CD4-positive, alpha-beta T cell treated with Interferon gamma for 1 hour (primary cell): ENCODE data around the gene SGIP1.
"Not testable (repeated sequence)": the region's sequence is repeated elsewhere in the genome, so short reads cannot be mapped to it uniquely, and the experiment has no call there.

ENCODE experiments used
- DNase-seq: peaks from one replicate; pipeline ENCODE4 v3.0.0-alpha.2; 2020

The SGIP1 gene

DNA sequence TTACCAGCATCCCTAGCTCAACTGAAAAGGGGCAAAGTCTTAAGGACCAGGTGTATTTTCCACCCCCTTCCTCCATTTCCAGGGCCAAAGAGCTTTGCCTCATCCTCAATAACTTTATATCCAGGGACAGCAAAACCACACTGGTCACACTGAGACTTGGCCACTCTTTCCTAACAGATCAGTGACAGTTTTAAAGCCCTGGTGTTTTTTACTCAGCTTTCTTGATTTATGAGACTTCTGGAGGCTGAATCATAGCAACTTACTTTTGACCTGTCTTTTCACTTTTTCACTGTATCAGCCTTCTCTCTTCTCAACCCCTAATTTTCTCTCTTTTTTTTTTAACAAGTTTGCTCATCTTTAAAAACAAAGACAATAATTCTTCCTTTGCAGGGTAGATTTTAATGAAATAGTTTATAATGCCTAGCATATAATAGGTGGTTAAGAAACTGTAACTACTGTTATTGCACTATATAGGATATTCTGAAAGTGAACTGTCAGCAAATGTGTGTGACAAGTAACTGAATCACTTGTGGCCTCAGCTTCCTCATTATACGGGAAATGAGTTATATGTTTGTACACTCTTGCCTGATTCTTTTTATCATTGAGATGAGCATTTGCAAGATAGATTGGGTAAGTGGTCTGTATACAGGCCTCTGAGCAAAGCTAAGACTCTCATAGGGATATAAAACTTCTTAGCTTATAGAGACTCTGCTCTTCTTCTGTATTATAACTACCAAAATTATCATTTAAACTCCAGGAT, 198.6 kb downstream of the SGIP1 start:
- no peak for DNase-seq

DNA sequence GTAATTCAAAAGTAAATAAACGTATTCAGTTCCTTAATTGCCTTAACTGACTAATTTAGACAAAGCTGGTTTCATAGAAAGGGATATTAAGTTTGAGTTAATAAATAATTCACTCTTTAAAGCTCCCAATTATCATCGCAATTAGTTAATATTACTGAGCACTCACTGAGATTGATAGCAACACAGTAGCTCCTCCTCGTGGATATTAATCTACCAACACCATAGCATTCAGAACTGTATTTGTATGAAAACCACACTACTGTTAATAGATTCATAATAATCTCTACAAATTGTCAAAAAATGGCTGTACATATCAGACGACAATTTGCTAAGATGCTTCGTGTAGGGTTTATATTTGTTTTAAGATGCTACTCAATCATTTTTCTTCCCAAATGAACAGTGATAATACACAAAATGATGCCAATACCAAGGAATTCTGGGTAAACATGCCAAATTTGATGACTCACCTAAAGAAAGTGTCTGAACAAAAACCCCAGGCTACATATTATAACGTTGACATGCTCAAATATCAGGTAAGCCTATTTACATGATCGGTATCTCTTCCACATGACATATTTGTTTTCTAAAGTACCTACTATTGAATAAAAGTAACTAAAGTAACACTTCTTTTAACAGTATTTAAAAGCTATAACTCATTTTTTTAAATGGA, 199.5 kb downstream of the SGIP1 start:
- no peak for DNase-seq

DNA sequence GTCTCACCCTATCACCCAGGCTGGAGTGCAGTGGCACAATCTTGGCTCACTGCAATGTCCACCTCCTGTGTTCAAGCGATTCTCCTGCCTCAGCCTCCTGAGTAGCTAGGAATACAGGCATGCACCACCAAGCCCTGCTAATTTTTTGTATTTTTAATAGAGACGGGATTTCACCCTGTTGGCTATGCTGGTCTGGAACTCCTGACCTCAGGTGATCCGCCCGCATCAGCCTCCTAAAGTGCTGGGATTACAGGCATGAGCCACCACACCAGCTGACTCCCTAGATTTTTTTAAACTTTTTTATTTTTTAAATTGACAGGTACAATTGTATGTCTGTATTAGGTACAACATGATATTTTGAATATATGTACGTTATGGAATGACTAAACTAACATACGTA, 200.6 kb downstream of the SGIP1 start:
- not testable (repeated sequence) for DNase-seq

DNA sequence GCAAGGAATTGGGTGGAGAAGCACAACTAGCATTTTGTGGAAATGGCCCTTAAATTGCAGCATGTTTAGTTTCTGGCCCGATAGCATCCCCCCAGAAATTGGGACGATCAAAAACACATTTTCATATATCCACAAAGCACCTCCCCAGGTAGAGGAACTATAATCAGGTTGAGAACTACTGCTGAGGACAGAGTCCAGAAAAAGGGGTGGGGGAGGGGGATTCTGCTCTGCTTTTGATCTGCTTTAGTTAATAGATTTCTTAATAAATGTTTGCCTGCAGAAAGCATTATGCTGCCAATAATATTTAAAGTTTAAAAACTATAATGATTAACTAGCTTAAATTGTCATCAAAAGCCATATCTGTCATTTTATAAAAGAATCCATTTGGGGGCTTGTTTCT, 203.9 kb downstream of the SGIP1 start:
- DNase-seq: no peak

DNA sequence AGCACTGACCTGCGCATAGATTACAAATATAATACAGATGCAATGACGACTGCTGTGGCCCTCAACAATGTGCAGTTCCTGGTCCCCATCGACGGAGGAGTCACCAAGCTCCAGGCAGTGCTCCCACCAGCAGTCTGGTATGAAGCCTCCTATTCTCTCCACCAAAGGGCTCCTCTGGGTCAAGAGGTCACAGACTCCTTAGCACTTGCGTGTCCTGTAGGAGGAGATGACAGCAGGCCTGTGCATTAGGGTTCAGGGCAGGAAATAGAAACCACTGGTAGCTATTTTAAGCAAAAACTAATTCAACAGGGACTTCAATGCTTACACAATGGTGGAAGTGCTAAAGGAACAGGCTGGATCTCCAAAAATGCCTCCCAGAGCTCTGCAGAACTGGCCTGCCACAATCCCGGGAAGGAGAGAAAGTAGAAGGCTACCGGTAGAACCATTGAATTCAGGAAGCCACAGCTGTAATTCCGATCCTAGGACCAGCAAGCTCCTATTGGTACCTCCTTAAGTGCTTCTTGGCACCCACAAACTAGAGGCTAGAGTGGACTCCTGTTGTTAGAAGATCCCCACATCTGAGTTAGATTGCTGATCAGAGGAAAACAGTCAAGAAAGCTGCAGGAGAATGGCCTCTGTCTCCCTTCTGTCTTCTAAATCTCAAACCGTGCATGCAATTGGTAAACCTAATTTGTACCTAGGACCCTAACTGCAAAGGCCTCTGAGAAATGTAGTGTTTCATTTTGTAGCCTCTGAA, 205.6 kb downstream of the SGIP1 start:
- no peak for DNase-seq

DNA sequence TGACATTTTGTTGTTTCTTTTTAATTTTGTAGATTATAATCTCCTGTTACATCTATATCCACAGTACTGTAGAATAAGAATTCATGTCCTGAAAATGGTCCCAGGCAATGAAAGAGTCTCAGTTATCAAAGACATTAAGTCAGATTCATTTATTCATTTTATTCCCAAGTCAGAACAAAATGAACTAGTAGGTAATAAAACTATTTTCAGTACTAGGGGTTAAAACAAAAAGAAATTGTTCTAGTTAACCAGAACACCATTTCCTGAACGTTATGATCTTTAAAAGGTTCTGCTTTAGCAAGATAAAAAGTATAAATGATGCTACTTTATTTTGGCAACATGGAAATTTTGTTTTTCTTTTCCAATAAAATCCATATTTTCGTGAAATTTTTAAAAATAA, 211.5 kb downstream of the SGIP1 start:
- DNase-seq: no peak

DNA sequence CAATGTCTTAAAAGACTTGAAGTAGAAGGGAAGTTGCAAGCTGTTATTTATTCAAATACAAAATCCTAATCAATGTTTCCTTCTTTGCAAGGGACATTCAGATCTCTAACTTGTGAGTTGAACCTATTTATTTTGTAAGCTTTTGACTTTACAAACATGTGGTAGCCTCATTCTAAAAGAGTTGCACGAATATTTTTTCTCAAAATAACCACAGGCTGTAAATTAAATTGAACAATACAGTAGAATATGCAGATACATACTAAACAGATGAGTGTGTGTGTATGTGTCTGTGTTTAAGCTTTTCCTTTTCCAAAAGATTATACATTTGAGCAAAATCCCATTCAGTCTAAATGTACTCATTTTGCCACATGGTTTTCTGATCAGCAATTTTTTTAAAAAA, 213.5 kb downstream of the SGIP1 start:
- DNase-seq: no peak

DNA sequence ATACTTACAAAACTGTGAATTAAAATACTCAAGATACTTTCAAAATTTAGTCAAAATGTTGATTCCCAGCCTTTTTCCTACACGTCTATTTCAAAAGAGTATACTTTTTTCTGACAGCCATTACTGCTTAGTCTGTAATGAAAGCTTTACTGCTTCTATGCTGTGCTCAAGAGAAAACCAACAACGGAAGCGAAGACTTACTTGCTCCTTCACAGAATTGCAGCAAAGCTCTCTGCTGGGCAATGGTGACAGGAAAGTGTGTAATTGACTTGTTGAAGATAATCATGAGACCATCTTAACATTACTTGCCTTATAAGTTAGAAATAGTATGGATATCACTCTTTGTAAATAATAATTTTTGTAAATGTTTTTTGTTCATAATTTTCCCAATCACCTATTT, 216.6 kb downstream of the SGIP1 start:
- DNase-seq: no peak

DNA sequence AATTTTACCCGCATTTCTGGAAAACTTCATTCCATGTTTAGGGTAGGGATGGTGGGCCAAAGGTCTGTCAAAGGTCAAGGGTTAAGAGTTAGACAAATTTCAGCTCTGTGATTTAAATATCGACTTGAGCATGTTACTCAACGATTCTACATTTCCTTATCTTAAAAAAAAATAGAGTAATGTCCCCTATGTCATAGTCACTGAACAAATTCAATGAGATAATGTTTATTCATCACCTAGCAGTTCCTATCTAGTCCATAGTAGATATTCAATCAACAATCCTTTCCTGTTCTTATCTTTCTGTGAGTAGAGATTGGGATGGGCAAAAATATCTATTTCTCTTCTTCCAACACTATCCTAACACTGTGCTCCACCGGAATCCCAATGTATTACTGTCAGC, 217.2 kb downstream of the SGIP1 start:
- no peak for DNase-seq

DNA sequence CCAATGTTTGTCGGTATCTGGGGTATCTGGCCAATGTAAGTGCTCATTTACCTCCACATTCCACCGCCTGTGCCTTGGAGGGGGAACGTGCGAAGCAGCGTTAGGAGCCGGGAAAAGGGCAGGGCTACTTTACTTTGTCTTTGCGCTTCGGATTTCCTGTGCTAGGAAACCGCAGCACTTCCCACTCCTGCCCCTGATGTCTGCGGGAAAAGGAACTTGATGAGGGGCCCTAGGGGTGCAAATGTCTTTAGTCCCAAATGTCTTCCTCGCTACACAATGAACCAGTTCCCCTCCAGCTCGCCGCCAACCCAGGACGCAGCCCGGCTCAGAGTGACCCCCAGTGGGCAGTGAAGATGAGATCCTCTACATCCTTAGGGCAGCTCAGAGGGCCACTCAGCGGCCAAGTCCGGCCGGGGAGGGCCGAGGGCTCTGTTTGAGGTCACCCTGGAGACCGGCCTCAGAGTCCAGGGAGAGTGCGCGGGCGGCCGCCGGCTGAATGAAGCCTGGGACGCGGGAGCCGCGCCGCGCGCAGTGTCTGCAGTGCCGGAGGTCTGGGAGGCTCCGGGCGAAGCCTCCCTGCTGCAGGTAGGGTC, 218.1 kb downstream of the SGIP1 start, which contains the start of gene DYNLT5:
Gene DYNLT5, plus strand, starts transcription at position 460 of the 593 bp plus-strand sequence. CDS start 2,200 bp downstream, outside the sequence.
- peak; percentile 21 for DNase-seq

DNA sequence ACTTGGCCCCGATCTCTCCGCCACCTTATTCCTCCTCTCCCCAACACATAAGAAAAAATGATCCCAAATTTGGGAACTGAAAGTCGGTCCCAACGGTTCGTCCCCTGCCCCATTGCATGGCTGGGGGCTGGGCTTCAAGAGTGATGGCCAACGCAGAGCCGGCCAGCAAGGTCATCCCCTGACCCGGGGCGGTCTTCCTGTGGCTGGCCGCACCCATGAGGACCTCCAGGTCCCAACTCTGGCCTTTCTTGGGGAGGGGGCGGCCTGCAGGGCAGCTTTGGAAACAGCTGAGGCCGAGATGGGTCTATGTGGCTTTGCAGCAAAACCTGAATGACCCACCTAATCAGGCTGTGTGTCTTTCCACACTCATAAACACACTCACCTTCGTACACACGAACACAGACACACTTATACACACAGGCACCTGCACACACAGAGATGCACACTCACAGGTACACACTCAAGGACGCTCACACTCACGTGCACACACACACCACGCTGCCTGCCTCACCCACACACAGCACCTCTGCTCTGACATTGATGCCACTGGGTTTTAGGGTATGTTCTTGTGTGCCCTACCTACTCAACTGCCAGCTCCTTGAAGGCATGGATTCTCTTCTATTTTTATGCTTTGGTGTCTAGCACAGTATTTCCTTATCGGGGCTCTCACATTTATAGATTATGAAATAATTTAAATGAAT, 218.9 kb downstream of the SGIP1 start:
- DNase-seq: no peak

DNA sequence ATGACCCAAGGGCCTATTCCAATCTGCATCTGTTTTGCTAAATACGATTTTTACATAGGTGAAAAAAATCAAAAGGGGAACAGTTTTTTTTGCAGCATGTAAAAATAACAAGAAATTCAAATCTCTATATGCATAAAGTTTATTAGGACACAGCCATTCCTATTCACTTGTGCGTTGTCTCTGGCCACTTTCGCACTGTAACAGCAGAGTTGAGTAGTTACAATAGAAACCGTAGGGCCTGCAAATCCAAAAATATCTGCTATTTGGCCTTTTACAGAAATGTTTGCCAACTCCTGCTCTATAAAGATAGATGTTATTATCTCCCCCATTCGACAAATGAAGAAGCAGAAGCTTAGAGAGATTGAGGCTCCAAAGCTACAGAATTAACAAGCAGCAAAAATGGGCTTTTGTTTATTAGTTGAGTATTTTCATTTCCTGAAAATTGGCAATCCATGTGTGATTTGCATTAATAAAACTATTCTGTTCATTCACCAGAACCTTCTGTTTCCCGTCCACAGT, 223.8 kb downstream of the SGIP1 start:
- DNase-seq: no peak

DNA sequence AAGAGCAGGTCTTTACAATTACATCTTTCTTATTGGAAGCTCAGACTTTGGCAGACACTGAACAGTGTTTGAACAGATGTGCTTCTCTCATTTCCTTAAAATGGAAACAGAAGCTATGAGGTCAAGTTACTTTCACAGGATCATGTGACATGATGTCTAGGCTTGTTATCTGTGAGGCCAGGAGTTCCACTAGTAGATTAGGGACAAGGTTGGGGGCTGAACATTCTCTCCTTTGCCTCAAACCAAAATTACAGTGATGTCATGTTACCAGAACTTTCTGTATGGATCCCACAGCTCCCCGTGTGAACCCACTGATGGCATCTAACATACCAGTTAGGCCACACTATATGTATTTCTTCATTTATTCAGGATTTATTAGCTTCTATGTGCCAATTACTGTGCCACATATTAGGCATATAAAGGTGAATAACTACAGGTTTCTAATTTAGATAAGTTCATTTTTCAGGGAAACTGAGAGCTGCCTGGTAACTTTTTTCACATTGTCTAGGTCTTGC, 224.3 kb downstream of the SGIP1 start:
- DNase-seq: no peak

DNA sequence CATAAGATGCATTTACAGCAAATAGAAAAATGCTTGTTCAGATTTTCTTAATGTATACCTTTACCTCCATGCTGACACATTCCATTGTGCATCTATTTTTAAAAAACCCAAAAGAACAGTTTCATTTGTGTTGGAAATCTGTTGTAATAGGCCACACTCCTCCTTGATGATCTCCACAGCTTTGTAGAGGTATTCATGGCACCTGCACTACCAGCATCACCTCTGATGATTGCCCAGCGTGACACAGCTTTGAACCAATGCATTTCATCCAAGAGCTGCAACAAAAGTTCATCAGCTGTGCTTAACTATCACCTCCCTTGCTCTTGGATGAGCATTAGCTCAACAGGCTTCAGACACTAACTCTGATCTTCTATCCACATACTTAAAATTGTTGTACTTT, 226.6 kb downstream of the SGIP1 start:
- no peak for DNase-seq

DNA sequence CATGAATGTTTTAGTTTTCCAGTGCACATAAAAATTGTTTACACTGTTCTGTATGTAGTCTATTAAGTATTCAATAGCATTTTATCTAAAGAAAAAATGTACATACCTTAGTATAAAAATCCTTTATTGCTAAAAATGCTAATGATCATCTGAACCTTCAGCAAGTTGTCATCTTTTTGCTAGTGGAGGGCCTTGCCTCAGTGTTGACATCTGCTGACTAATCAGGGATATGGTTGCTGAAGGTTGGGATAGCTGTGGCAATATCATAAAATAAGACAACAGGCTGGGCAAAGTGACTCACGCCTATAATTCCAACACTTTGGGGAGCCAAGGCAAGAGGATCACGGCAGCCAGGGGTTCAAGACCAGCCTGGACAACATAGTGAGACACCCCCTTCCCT, 227.3 kb downstream of the SGIP1 start:
- no peak for DNase-seq

DNA sequence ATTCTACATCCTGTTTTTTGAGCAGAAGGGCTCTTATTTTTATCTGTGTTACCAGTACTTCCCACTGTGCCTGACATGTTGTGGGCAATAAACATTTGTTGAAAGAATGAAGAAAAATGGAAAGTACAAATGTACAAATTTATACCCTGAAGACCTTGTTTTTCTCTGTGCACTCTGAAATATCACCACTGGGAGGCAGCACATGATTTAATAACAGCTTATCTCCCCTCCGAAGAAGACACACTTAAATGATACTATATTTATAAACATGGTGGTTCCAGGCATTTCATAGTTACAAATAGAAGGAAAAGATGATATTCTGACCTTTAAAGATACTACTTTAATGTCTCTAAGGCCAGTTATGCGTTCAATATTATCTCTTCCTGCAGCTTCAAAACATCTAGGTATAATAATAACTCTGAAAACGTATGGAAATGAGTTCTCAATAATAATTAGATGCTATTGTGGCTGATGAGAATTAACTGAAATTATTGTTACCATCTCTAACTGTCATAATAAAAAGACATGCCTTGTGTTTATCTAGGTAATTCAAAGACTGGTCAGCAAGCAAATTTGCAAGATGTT, 231.1 kb downstream of the SGIP1 start:
- no peak for DNase-seq

DNA sequence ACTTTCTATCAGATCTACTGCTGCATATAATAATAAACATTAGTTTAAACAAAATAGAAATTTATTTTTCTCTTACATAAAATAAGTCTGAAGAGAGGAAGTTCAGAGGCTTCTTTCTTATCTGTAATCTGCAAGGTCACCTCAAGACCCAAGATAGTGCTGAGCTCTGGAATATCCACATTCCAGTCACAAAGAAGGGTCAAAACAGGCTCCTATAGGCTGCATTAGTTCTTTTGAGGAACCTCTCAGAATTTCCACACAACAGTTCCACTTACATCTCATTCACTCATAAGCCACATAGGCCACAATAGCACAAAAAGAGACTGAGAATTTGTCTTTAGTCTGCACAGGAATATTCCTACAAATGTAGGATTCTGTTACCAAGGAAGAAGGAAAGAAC, 233.7 kb downstream of the SGIP1 start:
- DNase-seq: no peak

DNA sequence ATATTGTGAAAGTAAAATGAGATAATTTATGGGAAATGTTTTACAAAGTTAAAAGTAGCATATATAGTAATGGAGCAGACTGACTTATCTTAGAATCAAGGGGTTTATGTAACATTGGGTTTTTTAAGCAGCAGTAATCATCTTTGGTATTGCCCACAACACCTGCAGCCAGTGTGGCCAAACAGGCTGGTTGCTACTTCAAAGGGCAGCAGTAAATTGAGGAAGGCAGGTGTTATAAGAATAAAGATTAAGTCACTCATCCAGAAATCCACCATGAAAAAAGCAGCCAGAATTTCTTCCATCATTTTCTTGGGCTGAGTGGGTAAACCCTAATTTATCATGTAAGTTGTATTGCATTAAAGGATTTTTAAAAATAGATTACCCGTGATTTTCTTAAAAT, 235.0 kb downstream of the SGIP1 start:
- no peak for DNase-seq

DNA sequence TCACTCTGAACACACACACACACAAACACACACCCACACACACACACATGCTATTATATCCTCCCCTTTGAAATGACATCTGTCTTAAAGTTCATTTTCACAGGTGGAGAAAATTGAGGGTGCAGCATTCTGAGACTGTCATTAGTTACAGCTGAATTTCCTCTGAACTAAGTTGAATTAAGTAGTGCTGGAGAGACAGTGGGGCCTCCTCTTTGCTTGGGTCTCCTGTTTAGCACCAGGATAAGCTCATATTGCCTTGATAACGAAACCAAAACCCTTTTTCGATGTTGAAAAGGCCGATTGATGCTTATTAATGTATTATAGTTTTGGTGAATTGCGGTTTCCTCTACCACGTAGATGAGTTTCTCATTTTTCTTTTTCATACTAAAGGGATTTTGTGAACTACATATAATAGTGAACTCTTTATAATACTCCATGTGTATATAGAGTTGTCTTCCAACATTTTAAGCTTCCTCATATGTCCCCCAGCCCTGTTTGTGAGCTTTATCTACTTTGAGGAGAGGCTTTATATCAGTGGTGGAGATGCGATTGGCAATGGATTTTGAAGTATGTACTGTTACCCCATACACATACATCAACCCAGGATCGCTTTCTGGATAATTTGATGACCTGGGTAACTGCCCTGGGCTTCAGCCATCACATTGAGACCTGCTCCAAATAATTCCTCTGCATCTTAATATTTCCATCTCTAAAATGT, 235.7 kb downstream of the SGIP1 start:
- DNase-seq: no peak

DNA sequence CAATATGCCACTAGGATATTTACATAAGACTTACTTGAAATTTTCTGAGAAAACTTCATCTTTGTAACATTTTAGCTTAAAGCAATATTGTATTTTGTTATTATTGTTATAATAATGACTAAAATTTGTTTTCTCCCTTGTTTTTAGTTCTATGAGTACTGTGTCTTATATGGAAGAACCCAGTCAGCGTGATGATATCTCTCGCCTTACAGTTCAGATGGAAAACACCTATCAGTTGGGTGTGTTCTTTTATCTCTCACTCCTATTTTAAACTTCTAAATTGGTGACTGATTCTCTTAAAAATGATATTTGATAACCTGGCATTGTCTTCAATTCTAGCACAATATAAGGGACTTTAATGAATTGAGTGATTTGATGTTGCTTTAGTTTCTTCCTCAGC, 236.3 kb downstream of the SGIP1 start:
- no peak for DNase-seq

DNA sequence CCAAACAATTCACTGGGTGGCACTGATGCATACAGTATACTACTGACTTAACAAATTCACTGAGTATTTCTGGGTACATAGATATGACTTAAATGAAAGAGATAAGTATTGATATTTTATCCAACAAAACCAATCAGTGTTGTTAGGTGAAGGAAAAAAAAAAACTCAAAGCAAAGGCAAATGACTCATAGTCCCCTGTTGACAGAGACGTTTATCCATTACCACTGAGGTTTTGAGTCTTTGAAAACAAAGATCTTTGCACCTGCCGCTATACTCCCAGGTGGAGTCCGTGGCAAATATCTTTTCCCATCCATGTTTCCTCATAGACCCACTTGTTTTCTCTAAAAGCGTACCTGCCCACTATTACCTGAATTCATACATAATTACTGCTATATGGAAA, 236.7 kb downstream of the SGIP1 start:
- DNase-seq: no peak
